PC-3 (cell line): ENCODE results near the gene ACVR1. TPM values are rescaled to one million over a fixed set of nuclear protein-coding genes. Genes with fewer than 3 reads are reported as not detected.

Experiments
- ATAC-seq: fragments of 200-7000 bp; cut with Tn5 transposase; 2 replicates; pipeline ENCODE4 v1.9.1; 2020; ENCODE audit warnings: mild to moderate bottlenecking, moderate library complexity
- BruUV-seq: library from RNA; stranded (reverse); fragments of 400-500 nt; replicated peaks from 2 replicates; lab custom pipeline; 2021; lab: Mats Ljungman, UMichigan
- CTCF ChIA-PET: fragments of 300-600 bp; sonication (Branson Sonifier 250); formaldehyde crosslinking; loops from one replicate; lab custom pipeline; 2022; ENCODE audit warnings: antibody characterized with exemption; lab: Charles Lee
- POLR2A ChIA-PET: fragments of 300-600 bp; sonication (Branson Sonifier 250); formaldehyde crosslinking; loops from one replicate; lab custom pipeline; 2022; ENCODE audit warnings: antibody characterized with exemption; ENCODE audit not compliant: unreplicated experiment; lab: Charles Lee
- DNase-seq: peaks from one replicate; pipeline ENCODE4 v3.0.0-alpha.2; 2015
- H2AFZ ChIP-seq: fragments of 300-600 bp; sonication (generic); 2 replicates; pipeline ENCODE4 v1.6.0; 2016; ENCODE audit warnings: antibody characterized with exemption, low read length
- H3F3A ChIP-seq: fragments of 300-600 bp; sonication (generic); one replicate; pipeline ENCODE4 v1.6.0; 2017; ENCODE audit warnings: antibody characterized with exemption, low read length, control low read depth, mild to moderate bottlenecking; ENCODE audit not compliant: unreplicated experiment
- H3K27ac ChIP-seq: fragments of 300-600 bp; sonication (generic); 2 replicates; pipeline ENCODE4 v1.5.1; 2016; ENCODE audit warnings: mild to moderate bottlenecking, low read length
- H3K27me3 ChIP-seq: fragments of 300-600 bp; sonication (generic); 2 replicates; pipeline ENCODE4 v1.6.1; 2016; ENCODE audit warnings: low read length, mixed read lengths
- H3K36me3 ChIP-seq: fragments of 300-600 bp; sonication (generic); 2 replicates; pipeline ENCODE4 v1.6.1; 2016; ENCODE audit warnings: low read depth, mixed run types, low read length, mixed read lengths
- H3K4me1 ChIP-seq: fragments of 300-600 bp; sonication (generic); 2 replicates; pipeline ENCODE4 v1.5.1; 2016; ENCODE audit warnings: low read length; ENCODE audit not compliant: insufficient read depth
- H3K4me2 ChIP-seq: fragments of 300-600 bp; sonication (generic); 2 replicates; pipeline ENCODE4 v1.6.0; 2016; ENCODE audit warnings: low read length
- H3K4me3 ChIP-seq: fragments of 300-600 bp; sonication (generic); 2 replicates; pipeline ENCODE4 v1.5.1; 2016; ENCODE audit warnings: mild to moderate bottlenecking, low read length, mixed read lengths
- H3K79me2 ChIP-seq: fragments of 300-600 bp; sonication (generic); 2 replicates; pipeline ENCODE4 v1.6.1; 2017; ENCODE audit warnings: low read length, mixed read lengths
- H3K9ac ChIP-seq: fragments of 300-600 bp; sonication (generic); 2 replicates; pipeline ENCODE4 v1.6.0; 2016; ENCODE audit warnings: mild to moderate bottlenecking, low read length
- H3K9me2 ChIP-seq: fragments of 300-600 bp; sonication (generic); replicated peaks from 2 replicates; pipeline ENCODE4 v1.6.1; 2016; ENCODE audit warnings: mixed run types, low read length, mixed read lengths
- H3K9me3 ChIP-seq: fragments of 300-600 bp; sonication (generic); 2 replicates; pipeline ENCODE4 v1.6.1; 2016; ENCODE audit warnings: low read length, mixed read lengths
- H4K20me1 ChIP-seq: fragments of 300-600 bp; sonication (generic); 2 replicates; pipeline ENCODE4 v1.6.1; 2016; ENCODE audit warnings: low read length, mixed read lengths
- CTCF ChIP-seq: fragments of 300-600 bp; sonication (generic); conservative IDR thresholded peaks from 2 replicates; pipeline ENCODE4 v1.5.1; 2017; ENCODE audit warnings: antibody characterized with exemption, low read depth, mild to moderate bottlenecking, low read length
- EZH2 ChIP-seq: fragments of 300-600 bp; sonication (generic); IDR thresholded peaks from one replicate; pipeline ENCODE4 v1.6.1; 2017; ENCODE audit warnings: antibody characterized with exemption, mild to moderate bottlenecking, low read length; ENCODE audit not compliant: unreplicated experiment
- EZH2phosphoT487 ChIP-seq: fragments of 300-600 bp; sonication (generic); IDR thresholded peaks from 2 replicates; pipeline ENCODE4 v1.6.1; 2018; ENCODE audit warnings: mild to moderate bottlenecking, antibody characterized with exemption, low read length, borderline replicate concordance
- intact Hi-C: fragments of 100-400 bp; cut with micrococcal nuclease; formaldehyde crosslinking; loops from 2 replicates; pipeline ENCODE4 v1.9.0; 2023
- total RNA-seq: library from RNA; depleted of rRNA; stranded (reverse); fragments of >200 nt; gene quantifications from 2 replicates; pipeline ENCODE4 v1.2.3, GENCODE V29; 2014

The ACVR1 gene
- total RNA-seq, 1 experiment from 2014 or later, result 6.7 TPM

GRCh38 chr2:157785866-157786662 lies 90.1 kb downstream of the ACVR1 start:
- Histone ChIP-seq H3K36me3 (no peaks in the 10 kb centered on the region), H3K9ac (no peak overlapping the region), H3K27me3 (no peaks in the 10 kb centered on the region), H3K27ac (no peak overlapping the region), H3K4me2 (no peak overlapping the region), H2AFZ (no peak overlapping the region), H3K4me1 (peaks cover 19% of the 10 kb centered on the region), H3K4me3 (no peak overlapping the region), H4K20me1 (no peaks in the 10 kb centered on the region), H3F3A (no peaks in the 10 kb centered on the region), H3K9me2 (no peaks in the 10 kb centered on the region), H3K79me2 (no peaks in the 10 kb centered on the region), H3K9me3 (no peaks in the 10 kb centered on the region)
- POLR2A ChIA-PET, result no interaction called here
- CTCF ChIA-PET, result interaction anchor here (0.6 kb wide), 1 partner anchor 45 kb away, joined by 4 read pairs; no protein-coding TSS in a partner anchor
- no peak for TF ChIP-seq EZH2phosphoT487
- no peak for TF ChIP-seq EZH2
- TF ChIP-seq CTCF, result no peak
- intact Hi-C loops, result loop anchor here (2.0 kb wide), 2 partner anchors 63 to 225 kb away; no protein-coding TSS in a partner anchor
- DNase-seq (peak; percentile 25), ATAC-seq (no peak)
- no TSS peak for BruUV-seq

DNA sequence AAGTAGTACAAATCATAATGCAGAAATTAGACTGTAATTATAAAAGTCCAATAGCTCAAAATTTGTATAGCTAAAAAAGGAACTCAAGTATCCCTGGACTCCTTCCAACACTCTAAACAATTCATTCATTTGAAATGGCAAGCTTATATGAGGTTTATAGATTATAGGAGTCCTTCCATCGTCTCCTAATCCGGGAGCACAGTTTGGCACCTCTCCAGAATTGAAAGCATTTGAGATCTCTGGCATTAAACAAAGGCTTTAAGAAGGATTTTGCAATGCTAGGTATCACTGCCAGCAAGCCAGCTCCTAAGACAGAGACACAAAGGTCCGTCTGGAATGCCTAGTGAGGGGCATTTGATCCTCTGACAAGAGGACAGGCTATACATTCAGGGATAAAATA lies 90.9 kb downstream of the ACVR1 start:
- CTCF ChIA-PET, result no interaction called here
- Histone ChIP-seq H3K4me3 (peak overlapping the region; percentile 56; the same call in 1 of the 2 replicates), H4K20me1 (no peaks in the 10 kb centered on the region), H3K9ac (no peak overlapping the region), H3K9me3 (no peaks in the 10 kb centered on the region), H3K79me2 (no peaks in the 10 kb centered on the region), H3K4me1 (peaks cover 19% of the 10 kb centered on the region), H3K36me3 (no peaks in the 10 kb centered on the region; the same call in 1 of the 2 replicates), H2AFZ (peak overlapping the region; percentile 73; the same call in 1 of the 2 replicates), H3K9me2 (no peaks in the 10 kb centered on the region), H3K4me2 (peak overlapping the region; percentile 82), H3K27ac (peak overlapping the region; percentile 77), H3K27me3 (no peaks in the 10 kb centered on the region), H3F3A (no peaks in the 10 kb centered on the region)
- intact Hi-C loops, result loop anchor here (2.0 kb wide), 2 partner anchors 64 to 226 kb away; no protein-coding TSS in a partner anchor
- ATAC-seq, result no peak
- TF ChIP-seq CTCF (no peak), EZH2phosphoT487 (no peak), EZH2 (no peak)
- no TSS peak for BruUV-seq
- POLR2A ChIA-PET, result interaction anchor here (1.0 kb wide), 1 partner anchor 91 kb away, joined by 3 read pairs; the partner anchor contains the start of gene ACVR1
- peak; percentile 31 for DNase-seq
